GM08714 (cell line): Measurements from ENCODE around the gene MAS1.
"Not testable (repeated sequence)": the region's sequence is repeated elsewhere in the genome, so short reads cannot be mapped to it uniquely, and the experiment has no call there.

Source experiments
- H3K4me3 ChIP-seq: fragments of 200-500 bp; sonication (Bioruptor generic); 2 replicates; pipeline ENCODE4 v1.5.1; 2014; ENCODE audit warnings: mild to moderate bottlenecking, low read length, inconsistent platforms
- ZNF274 ChIP-seq: IDR thresholded peaks from 2 replicates; pipeline ENCODE4 v1.6.1; 2012; ENCODE audit warnings: mild to moderate bottlenecking, low read depth, low read length

Gene MAS1

GRCh38 chr6:159919800-159920199 lies 29.0 kb downstream of the MAS1 start:
- TF ChIP-seq ZNF274, result no peak
- no peak overlapping the region for H3K4me3 ChIP-seq

GRCh38 chr6:159924150-159924549 lies 33.4 kb downstream of the MAS1 start:
- H3K4me3 ChIP-seq, result not testable (repeated sequence)

- H3K4me3 ChIP-seq, result no peak overlapping the region
- TF ChIP-seq ZNF274, result no peak
Observed at GRCh38 chr6:159926542-159927203, 35.9 kb downstream of the MAS1 start.

GRCh38 chr6:159929819-159930218 lies 39.0 kb downstream of the MAS1 start:
- TF ChIP-seq ZNF274, result no peak
- no peak overlapping the region for H3K4me3 ChIP-seq

GRCh38 chr6:159931112-159931511 lies 40.3 kb downstream of the MAS1 start:
- no peak for TF ChIP-seq ZNF274
- H3K4me3 ChIP-seq, result no peak overlapping the region

- peak overlapping the region; percentile 9; the same call in 1 of the 2 replicates for H3K4me3 ChIP-seq
- TF ChIP-seq ZNF274, result no peak
Observed at GRCh38 chr6:159931846-159932245, 41.1 kb downstream of the MAS1 start.

- no peak overlapping the region for H3K4me3 ChIP-seq
- TF ChIP-seq ZNF274, result no peak
Observed at GRCh38 chr6:159933077-159933476, 42.3 kb downstream of the MAS1 start.

GRCh38 chr6:159934181-159934580 lies 43.4 kb downstream of the MAS1 start:
- no peak overlapping the region for H3K4me3 ChIP-seq
- no peak for TF ChIP-seq ZNF274

GRCh38 chr6:159935065-159935464 lies 44.3 kb downstream of the MAS1 start:
- H3K4me3 ChIP-seq, result no peak overlapping the region
- TF ChIP-seq ZNF274, result no peak

GRCh38 chr6:159935633-159936032 lies 44.8 kb downstream of the MAS1 start:
- TF ChIP-seq ZNF274, result no peak

GRCh38 chr6:159939591-159940016 lies 48.8 kb downstream of the MAS1 start:
- TF ChIP-seq ZNF274, result no peak
- H3K4me3 ChIP-seq, result no peak overlapping the region

More at GRCh38 chr6:159935633-159936032, 44.8 kb downstream of the MAS1 start:
- no peak overlapping the region for H3K4me3 ChIP-seq
